Aorta (tissue), 5 donors: ENCODE data around the gene ITGAD. TPM values are rescaled to one million over a fixed set of nuclear protein-coding genes. Genes with fewer than 3 reads are reported as not detected.

ENCODE experiments used
- ATAC-seq: fragments of 200-7000 bp; cut with Tn5 transposase; one replicate; pipeline ENCODE4 v1.9.1; 2022; ENCODE audit warnings: moderate library complexity; ENCODE audit not compliant: low FRiP score
- DNase-seq, 2 donors: peaks; one replicate each; pipeline ENCODE4 v3.0.0-alpha.2; 2020
- H3K27ac ChIP-seq, 2 donors: one replicate each; pipeline ENCODE4 v1.5.1; 2013; ENCODE audit warnings: low read length in 2 of 2, mild to moderate bottlenecking in 2 of 2, moderate library complexity in 2 of 2, control low read depth in 1 of 2, inconsistent platforms in 1 of 2, low read depth in 1 of 2
- H3K27me3 ChIP-seq, 2 donors: one replicate each; pipeline ENCODE4 v1.6.1; 2013; ENCODE audit warnings: control low read depth in 1 of 2, low read length in 1 of 2, mild to moderate bottlenecking in 1 of 2, moderate library complexity in 1 of 2; ENCODE audit not compliant: insufficient read depth in 2 of 2, control insufficient read depth in 1 of 2
- H3K36me3 ChIP-seq, 2 donors: one replicate each; pipeline ENCODE4 v1.6.1; 2013; ENCODE audit warnings: control low read depth in 1 of 2, low read length in 1 of 2, mild to moderate bottlenecking in 1 of 2; ENCODE audit not compliant: insufficient read depth in 2 of 2, control insufficient read depth in 1 of 2
- H3K4me1 ChIP-seq, 2 donors: one replicate each; pipeline ENCODE4 v1.6.1; 2013; ENCODE audit warnings: low read length in 2 of 2, control low read depth in 1 of 2, mild to moderate bottlenecking in 1 of 2, moderate library complexity in 1 of 2; ENCODE audit not compliant: insufficient read depth in 2 of 2, control insufficient read depth in 1 of 2
- H3K4me3 ChIP-seq, 2 donors: one replicate each; pipeline ENCODE4 v1.5.1; 2013; ENCODE audit warnings: low read length in 2 of 2, control low read depth in 1 of 2, mild to moderate bottlenecking in 1 of 2
- H3K9me3 ChIP-seq: one replicate; pipeline ENCODE4 v1.6.1; 2013; ENCODE audit warnings: mild to moderate bottlenecking, low read length; ENCODE audit not compliant: control insufficient read depth
- whole genome bisulfite sequencing, 2 donors: extraction: QIAGEN DNeasy Blood & Tissue Kit; methylation state at CpG; one replicate each; pipeline ENCODE4 v1.1.7; 2013; 5-methylcytosine and 5-hydroxymethylcytosine counted together
- intact Hi-C, 2 donors: fragments of 100-400 bp; cut with DNase I; formaldehyde crosslinking; loops; one replicate each; pipeline versions ENCODE4 v1.14.2 to v1.15.0; 2022
- polyA plus RNA-seq, 2 donors: library from polyadenylated mRNA; stranded (reverse); fragments of 200-250 nt; gene quantifications; one replicate each; pipeline ENCODE4 v1.2.3, GENCODE V29; 2013
- total RNA-seq, 2 donors: library from RNA; stranded (reverse); fragmentation: NEBNext Ultra II Directional; extraction: Animal tissue kit (Norgen Biotek cat#: 25700); gene quantifications; one replicate each; pipeline ENCODE4 v1.2.1, GENCODE V29; 2021
- donor health status: healthy with polysubstance abuse.
- donor health status: Bipolar disorder and iron deficiency.
- donor health status: DM: no; HTN: no; CAD: no.
- donor health status: DM: no; HTN: no; CAD: no.
- donor health status: DM: yes; HTN: yes; CAD: no.

The ITGAD gene
- total and polyA plus RNA-seq, 4 donors: 0.45 to 0.63 (median 0.54) TPM; not detected in 1

DNA sequence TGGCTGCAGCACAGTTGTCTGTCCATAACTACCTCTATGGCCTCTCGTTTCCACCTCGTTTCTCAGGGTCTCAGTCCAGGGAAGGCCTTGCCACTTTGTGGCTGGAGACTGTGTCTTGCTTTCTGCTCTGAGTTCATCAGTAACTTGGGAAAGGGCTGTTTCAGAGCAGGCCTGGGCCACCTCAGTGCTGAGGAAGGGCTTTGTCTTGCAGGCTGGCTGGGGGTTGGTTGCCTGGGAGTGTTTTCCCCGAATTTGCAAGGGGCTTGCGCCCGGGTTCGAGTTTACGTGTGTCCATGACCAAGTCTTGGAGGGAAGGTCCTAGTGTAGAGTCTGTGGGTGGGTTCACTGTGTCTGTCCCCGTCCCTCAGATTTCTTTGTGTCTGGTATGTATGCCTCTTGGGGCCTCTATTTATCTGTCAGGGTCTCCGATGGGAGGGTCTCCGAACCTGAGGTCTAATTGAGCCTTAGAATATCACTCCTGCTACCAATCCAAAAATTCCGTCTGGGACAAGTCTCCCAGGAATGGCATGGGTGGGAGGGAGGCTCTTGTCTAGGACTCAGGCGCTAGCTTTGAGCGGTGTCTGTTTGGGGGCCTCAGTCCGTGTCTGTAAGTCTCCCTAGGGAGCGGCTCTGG lies 78.2 kb downstream of the ITGAD start:
- Histone ChIP-seq H3K4me1 (no peaks in the 10 kb centered on the region), H3K4me3 (peak overlapping the region; percentile 79 to 92), H3K27me3 (no peaks in the 10 kb centered on the region), H3K9me3 (no peaks in the 10 kb centered on the region), H3K27ac (peak overlapping the region; percentile 77 to 78), H3K36me3 (peaks cover 0 to 7% of the 10 kb centered on the region in 2 donors)
- 3 to 5% methylated on average over 15 of the region's 15 CpGs for WGBS, 2 donors
- ATAC-seq: no peak
- intact Hi-C loops: no loop called here
- peak in 1 of 2 donors; percentile 45 for DNase-seq

DNA sequence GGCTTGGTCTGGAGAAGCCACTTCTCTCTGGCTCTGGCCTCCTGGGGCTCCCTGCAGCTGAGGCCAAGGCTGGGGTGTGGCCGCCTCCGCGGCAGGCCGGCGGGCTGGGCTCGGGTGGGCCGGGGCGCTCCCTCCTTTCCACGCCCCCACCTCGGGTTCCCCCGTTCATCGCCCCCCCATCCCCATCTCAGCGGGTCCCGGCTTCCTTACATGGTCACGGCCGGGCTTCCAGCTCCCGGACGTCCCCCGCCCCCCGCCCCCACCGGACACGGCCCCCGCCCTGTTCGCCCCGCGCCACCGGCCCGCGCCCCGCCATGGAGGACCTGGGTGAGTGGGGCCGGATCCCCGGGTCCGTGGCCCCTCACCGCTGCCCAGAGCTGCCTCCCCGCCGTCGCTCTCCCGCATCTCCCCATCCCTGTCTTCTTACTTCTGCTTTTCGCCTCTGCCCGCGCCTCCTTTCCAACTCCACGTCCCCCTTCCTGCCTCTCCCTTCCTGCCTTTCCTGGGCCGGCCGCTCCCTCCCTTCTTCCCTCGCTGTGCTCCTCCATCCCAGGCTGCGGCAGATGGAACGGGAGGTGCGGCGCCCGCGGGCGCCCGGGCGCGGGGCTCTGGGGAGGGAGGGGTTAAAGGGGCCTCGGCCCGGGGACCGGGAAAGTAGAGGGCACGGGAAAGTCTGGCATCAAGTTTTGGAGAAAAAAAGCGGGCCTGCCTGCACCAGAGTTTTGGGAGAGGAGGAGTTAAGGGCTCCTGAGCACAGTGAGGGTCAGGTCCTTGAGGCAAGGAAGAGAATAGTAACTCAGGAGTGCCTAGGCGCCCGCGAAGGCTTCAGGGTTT lies 79.0 kb downstream of the ITGAD start, which contains the start of gene TGFB1I1:
TGFB1I1 (plus strand) TSS at position 278 of the 834 bp plus-strand sequence; CDS start at position 315, 37 bp downstream.
- Histone ChIP-seq H3K4me3 (peak within 1 kb of the TSS; percentile 79 to 92), H3K27me3 (no peaks in the 10 kb centered on the region), H3K27ac (peak within 1 kb of the TSS; percentile 78 to 92), H3K4me1 (no peaks in the 10 kb centered on the region), H3K36me3 (peaks cover 0 to 7% of the 10 kb centered on the region in 2 donors), H3K9me3 (no peaks in the 10 kb centered on the region)
- intact Hi-C loops: no loop called here
- WGBS, 2 donors: 0 to 1% methylated on average over 28 to 63 of the region's 63 CpGs
- DNase-seq (peak; percentile 88 to 92), ATAC-seq (peak; percentile 76)

DNA sequence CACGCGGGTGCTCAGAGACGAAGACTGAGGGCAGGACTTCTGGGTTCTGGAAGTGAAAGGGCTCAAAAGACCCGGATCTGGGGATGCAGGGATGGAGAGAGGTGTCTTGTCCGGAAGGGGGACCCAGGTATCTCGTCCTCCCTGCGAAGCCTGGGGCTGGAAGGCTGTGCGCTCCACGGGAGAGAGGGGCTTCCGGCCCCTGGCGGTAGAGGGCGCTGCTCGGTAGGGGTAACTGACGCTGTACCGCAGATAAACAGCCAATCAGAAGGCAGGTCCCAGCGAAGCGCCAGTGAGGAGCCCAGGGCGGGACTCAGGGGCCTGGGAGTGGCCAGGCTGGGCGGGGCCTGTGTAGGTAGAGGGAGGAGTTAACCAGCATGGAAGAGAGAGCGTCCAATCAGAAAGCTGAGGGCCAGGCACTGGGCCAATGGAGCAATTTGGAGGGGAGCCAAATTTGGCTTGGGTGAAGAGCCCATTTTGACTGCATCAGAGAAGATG lies 79.6 kb downstream of the ITGAD start:
- H3K9me3 ChIP-seq: no peaks in the 10 kb centered on the region
- DNase-seq (peak; percentile 95 to 98), ATAC-seq (peak; percentile 93)
- H3K27ac ChIP-seq: peak overlapping the region; percentile 71 to 92
- H3K4me1 ChIP-seq: no peaks in the 10 kb centered on the region
- H3K4me3 ChIP-seq: peak overlapping the region; percentile 79 to 92
- intact Hi-C loops: no loop called here
- H3K27me3 ChIP-seq: no peaks in the 10 kb centered on the region
- peaks cover 0 to 9% of the 10 kb centered on the region in 2 donors for H3K36me3 ChIP-seq
- WGBS, 2 donors: 5 to 7% methylated on average over 20 of the region's 20 CpGs

DNA sequence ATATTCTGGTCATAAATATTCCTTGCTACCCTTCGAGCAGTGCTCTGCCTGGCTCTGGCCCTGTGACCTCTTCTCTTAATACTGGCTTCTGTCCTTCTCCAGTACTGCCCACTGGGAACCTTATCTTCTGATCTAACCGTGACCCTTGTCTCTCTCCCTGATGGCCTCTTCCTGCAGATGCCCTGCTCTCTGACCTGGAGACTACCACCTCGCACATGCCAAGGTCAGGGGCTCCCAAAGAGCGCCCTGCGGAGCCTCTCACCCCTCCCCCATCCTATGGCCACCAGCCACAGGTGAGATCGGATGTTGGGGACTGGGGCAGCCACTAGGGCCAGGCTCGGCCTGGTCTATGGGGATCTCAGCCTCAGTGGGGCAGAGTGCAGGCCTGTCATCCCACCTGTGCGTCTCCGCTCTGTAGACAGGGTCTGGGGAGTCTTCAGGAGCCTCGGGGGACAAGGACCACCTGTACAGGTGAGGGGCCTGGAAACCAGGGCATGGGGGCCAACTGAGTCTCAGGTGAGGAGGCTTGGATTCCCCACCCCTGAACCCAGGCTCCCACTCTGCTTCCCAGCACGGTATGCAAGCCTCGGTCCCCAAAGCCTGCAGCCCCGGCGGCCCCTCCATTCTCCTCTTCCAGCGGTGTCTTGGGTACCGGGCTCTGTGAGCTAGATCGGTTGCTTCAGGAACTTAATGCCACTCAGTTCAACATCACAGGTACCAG lies 80.3 kb downstream of the ITGAD start:
- ATAC-seq (no peak), DNase-seq (no peak)
- no peaks in the 10 kb centered on the region for H3K4me1 ChIP-seq
- peaks cover 0 to 11% of the 10 kb centered on the region in 2 donors for H3K36me3 ChIP-seq
- H3K4me3 ChIP-seq: no peak overlapping the region
- H3K9me3 ChIP-seq: no peaks in the 10 kb centered on the region
- intact Hi-C loops: no loop called here
- WGBS, 2 donors: 73 to 75% methylated on average over 17 of the region's 17 CpGs
- H3K27ac ChIP-seq: peak overlapping the region in 1 of 2 donors; percentile 13
- H3K27me3 ChIP-seq: no peaks in the 10 kb centered on the region

DNA sequence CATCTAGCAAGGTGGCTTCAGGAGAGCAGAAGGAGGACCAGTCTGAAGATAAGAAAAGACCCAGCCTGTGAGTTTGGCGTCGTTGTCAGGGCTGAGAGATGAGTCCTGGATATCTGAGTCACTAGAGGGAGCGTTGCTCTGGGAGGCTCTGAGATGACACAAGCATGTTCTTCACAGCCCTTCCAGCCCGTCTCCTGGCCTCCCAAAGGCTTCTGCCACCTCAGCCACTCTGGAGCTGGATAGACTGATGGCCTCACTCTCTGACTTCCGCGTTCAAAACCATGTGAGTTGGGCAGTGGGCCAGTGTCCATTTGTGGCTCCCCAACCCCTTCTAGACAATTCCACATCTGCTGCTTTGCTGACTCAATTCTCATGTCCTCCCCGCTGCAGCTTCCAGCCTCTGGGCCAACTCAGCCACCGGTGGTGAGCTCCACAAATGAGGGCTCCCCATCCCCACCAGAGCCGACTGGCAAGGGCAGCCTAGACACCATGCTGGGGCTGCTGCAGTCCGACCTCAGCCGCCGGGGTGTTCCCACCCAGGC lies 81.1 kb downstream of the ITGAD start:
- 65 to 66% methylated on average over 12 of the region's 12 CpGs for WGBS, 2 donors
- ATAC-seq (no peak), DNase-seq (peak in 1 of 2 donors; percentile 75)
- Histone ChIP-seq H3K27me3 (no peaks in the 10 kb centered on the region), H3K36me3 (peaks cover 0 to 11% of the 10 kb centered on the region in 2 donors), H3K4me3 (no peak overlapping the region), H3K27ac (no peak overlapping the region), H3K9me3 (no peaks in the 10 kb centered on the region), H3K4me1 (no peaks in the 10 kb centered on the region)
- intact Hi-C loops: no loop called here

DNA sequence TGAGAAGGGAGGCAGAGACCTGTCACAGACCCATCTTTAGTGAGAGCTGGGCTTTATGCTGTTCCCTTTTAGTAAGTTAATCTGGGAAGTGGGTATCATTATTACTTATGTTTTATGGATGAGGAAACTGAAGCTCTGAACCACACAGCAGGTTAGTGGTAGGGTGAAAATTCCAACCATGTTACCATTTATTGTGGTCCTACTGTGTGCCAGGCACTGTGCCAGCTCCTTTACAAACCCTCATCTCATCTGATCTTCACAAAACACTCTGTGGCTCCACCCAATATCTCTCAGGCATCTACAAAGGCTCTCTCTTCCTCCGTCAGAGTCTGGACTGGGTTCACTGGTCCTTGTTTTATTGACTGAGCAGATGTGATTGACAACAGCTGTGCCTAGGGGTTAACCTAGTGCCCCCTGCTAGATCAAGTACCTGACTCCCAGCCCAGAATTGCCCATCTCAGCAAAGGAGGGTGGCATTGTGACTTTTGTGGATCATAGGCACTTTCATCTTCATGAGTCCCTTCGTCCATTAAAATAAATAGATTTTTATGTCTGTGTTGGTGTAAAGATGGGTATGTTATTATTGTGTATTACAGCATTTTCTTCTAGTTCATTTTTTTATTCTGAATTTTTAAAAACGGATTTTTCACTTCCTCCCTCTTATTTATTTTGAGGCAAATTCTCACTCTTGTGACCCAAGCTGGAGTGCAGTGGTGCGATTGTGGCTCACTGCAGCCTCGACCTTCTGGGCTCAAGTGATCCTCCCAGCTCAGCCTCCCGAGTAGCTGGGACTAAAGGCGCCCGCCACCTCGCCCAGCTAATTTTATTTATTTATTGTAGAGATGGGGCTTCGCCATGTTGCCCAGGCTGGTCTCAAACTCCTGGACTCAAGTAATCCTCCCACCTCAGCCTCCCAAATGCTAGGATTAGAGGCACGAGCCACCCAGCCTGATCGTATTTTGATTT lies 81.9 kb downstream of the ITGAD start:
- H3K9me3 ChIP-seq: no peaks in the 10 kb centered on the region
- H3K36me3 ChIP-seq: peaks cover 0 to 11% of the 10 kb centered on the region in 2 donors
- H3K27ac ChIP-seq: no peak overlapping the region
- intact Hi-C loops: no loop called here
- no peaks in the 10 kb centered on the region for H3K27me3 ChIP-seq
- no peak overlapping the region for H3K4me3 ChIP-seq
- ATAC-seq: no peak
- WGBS, 2 donors: 82 to 85% methylated on average over 12 of the region's 12 CpGs
- DNase-seq: no peak
- no peaks in the 10 kb centered on the region for H3K4me1 ChIP-seq

DNA sequence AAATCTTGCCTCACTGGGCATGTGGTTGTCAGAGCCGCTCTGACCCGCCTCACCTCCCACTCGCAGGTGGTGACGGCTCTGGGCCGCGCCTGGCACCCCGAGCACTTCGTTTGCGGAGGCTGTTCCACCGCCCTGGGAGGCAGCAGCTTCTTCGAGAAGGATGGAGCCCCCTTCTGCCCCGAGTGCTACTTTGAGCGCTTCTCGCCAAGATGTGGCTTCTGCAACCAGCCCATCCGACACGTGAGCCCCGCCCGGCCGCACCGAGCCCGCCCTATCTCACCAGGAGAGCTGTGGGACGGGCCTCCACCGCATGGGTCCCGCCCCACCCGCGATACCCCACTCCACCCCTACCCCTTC lies 82.8 kb downstream of the ITGAD start:
- Histone ChIP-seq H3K4me3 (no peak overlapping the region), H3K9me3 (no peaks in the 10 kb centered on the region), H3K4me1 (no peaks in the 10 kb centered on the region), H3K27me3 (no peaks in the 10 kb centered on the region), H3K36me3 (peaks cover 0 to 11% of the 10 kb centered on the region in 2 donors), H3K27ac (no peak overlapping the region)
- intact Hi-C loops: no loop called here
- DNase-seq (no peak), ATAC-seq (no peak)
- WGBS, 2 donors: 80% methylated on average over 26 of the region's 26 CpGs
